Endothelial cell of umbilical vein (primary cell): ENCODE results near the gene INSL4. TPM values are rescaled to one million over a fixed set of nuclear protein-coding genes. Genes with fewer than 3 reads are reported as not detected.
A peak's percentile ranks its signal among the peaks of the same experiment; 100 is the strongest.

ENCODE experiments used
- BruUV-seq: library from RNA; stranded (reverse); fragments of 400-500 nt; replicated peaks from 2 replicates; lab custom pipeline; 2021; lab: Mats Ljungman, UMichigan
- CTCF ChIA-PET: fragments of 300-600, 350-600 bp; sonication (Branson Sonifier 250); formaldehyde crosslinking; loops from one replicate; lab custom pipeline; 2021; ENCODE audit warnings: antibody characterized with exemption, inconsistent platforms; lab: Charles Lee
- POLR2A ChIA-PET: fragments of 300-600, 350-600 bp; sonication (Branson Sonifier 250); formaldehyde crosslinking; loops from one replicate; lab custom pipeline; 2021; ENCODE audit warnings: antibody characterized with exemption, inconsistent platforms; lab: Charles Lee
- DNase-seq: peaks from one replicate; pipeline ENCODE4 v3.0.0-alpha.2; 2011; ENCODE audit warnings: low read depth, low spot score
- FAIRE-seq: peaks from 2 replicates; lab custom pipeline; 2011; peaks lifted over from hg19 to GRCh38; lab: Jason Lieb, UNC
- H2AFZ ChIP-seq: 2 replicates; pipeline ENCODE4 v1.6.0; 2012; ENCODE audit warnings: low read depth, low read length, control low read depth, inconsistent platforms
- H3K27ac ChIP-seq: 2 replicates; pipeline ENCODE4 v1.5.1; 2011; ENCODE audit warnings: low read depth, mild to moderate bottlenecking, control low read depth, low read length, moderate library complexity; ENCODE audit not compliant: insufficient read depth
- H3K27me3 ChIP-seq, 2 experiments: 2 replicates each; pipeline versions ENCODE4 v1.6.0 to v1.6.1; 2011; ENCODE audit warnings: low read length in 2 of 2, mixed read lengths in 1 of 2; ENCODE audit not compliant: control insufficient read depth in 2 of 2, insufficient read depth in 2 of 2
- H3K36me3 ChIP-seq, 2 experiments: 2 replicates in 1 of 2; 3 replicates in 1 of 2; pipeline ENCODE4 v1.5.1; 2011; ENCODE audit warnings: low read length in 2 of 2, mild to moderate bottlenecking in 1 of 2, moderate library complexity in 1 of 2; ENCODE audit not compliant: control insufficient read depth in 2 of 2, insufficient read depth in 2 of 2; ENCODE audit errors: extremely low read depth in 1 of 2
- H3K4me1 ChIP-seq: 3 replicates; pipeline ENCODE4 v1.5.1; 2011; ENCODE audit warnings: mild to moderate bottlenecking, low read length; ENCODE audit not compliant: control insufficient read depth, insufficient read depth; ENCODE audit errors: extremely low read depth
- H3K4me2 ChIP-seq: 2 replicates; pipeline ENCODE4 v1.6.1; 2011; ENCODE audit warnings: low read length, control low read depth, mixed read lengths; ENCODE audit not compliant: insufficient read depth
- H3K4me3 ChIP-seq, 3 experiments: fragments of 200-600 bp in 1 of 3; sonication (generic), shearing (Covaris generic) in 1 of 3; replicated peaks in 1 of 3; 2 replicates each; pipeline ENCODE4 v1.5.1; 2011 to 2016; ENCODE audit warnings: control low read depth in 3 of 3, low read length in 3 of 3, mild to moderate bottlenecking in 2 of 3, inconsistent platforms in 1 of 3, low read depth in 1 of 3, moderate library complexity in 1 of 3; ENCODE audit not compliant: insufficient read depth in 1 of 3
- H3K79me2 ChIP-seq: 2 replicates; pipeline ENCODE4 v1.6.0; 2012; ENCODE audit warnings: low read length, inconsistent platforms; ENCODE audit not compliant: control insufficient read depth, insufficient read depth
- H3K9ac ChIP-seq: replicated peaks from 2 replicates; pipeline ENCODE3; 2011; ENCODE audit warnings: low read length, control low read depth; ENCODE audit not compliant: insufficient read depth; ENCODE audit errors: extremely low read depth
- H3K9me1 ChIP-seq: replicated peaks from 3 replicates; pipeline ENCODE4 v1.6.0; 2011; ENCODE audit warnings: mild to moderate bottlenecking, low read length; ENCODE audit not compliant: control insufficient read depth, insufficient read depth; ENCODE audit errors: extremely low read depth
- H3K9me3 ChIP-seq: replicated peaks from 2 replicates; pipeline ENCODE4 v1.5.1; 2012; ENCODE audit warnings: low read length, inconsistent platforms; ENCODE audit not compliant: control insufficient read depth, insufficient read depth
- H4K20me1 ChIP-seq: replicated peaks from 2 replicates; pipeline ENCODE3; 2011; ENCODE audit warnings: mild to moderate bottlenecking, low read length; ENCODE audit not compliant: control insufficient read depth, insufficient read depth; ENCODE audit errors: extremely low read depth
- EZH2 ChIP-seq: IDR thresholded peaks from 2 replicates; pipeline ENCODE4 v1.6.1; 2012; ENCODE audit warnings: borderline replicate concordance, low read depth, mild to moderate bottlenecking, moderate library complexity, low read length, inconsistent platforms; ENCODE audit not compliant: severe bottlenecking
- FOS ChIP-seq: IDR thresholded peaks from 2 replicates; pipeline ENCODE4 v1.6.1; 2011; ENCODE audit warnings: mild to moderate bottlenecking, low read length, moderate library complexity, borderline replicate concordance; ENCODE audit not compliant: insufficient read depth
- GATA2 ChIP-seq: IDR thresholded peaks from 2 replicates; pipeline ENCODE4 v1.7.0; 2011; ENCODE audit warnings: low read depth, mild to moderate bottlenecking, moderate library complexity, mixed read lengths, low read length; ENCODE audit not compliant: insufficient read length, insufficient read depth
- JUN ChIP-seq: IDR thresholded peaks from 2 replicates; pipeline ENCODE4 v1.6.1; 2011; ENCODE audit warnings: borderline replicate concordance, low read depth; ENCODE audit not compliant: insufficient read length, insufficient read depth
- MAX ChIP-seq: IDR thresholded peaks from 2 replicates; pipeline ENCODE4 v1.6.1; 2011; ENCODE audit not compliant: insufficient read depth, insufficient read length
- MYC ChIP-seq: IDR thresholded peaks from one replicate; pipeline ENCODE4 v1.6.1; 2011; ENCODE audit warnings: mild to moderate bottlenecking, low read depth, low read length
- POLR2A ChIP-seq: IDR thresholded peaks from 2 replicates; pipeline ENCODE4 v1.6.1; 2012; ENCODE audit warnings: low read depth, mild to moderate bottlenecking, control low read depth, low read length
- POLR2AphosphoS5 ChIP-seq: IDR thresholded peaks from 2 replicates; pipeline ENCODE4 v1.6.1; 2012; ENCODE audit warnings: low read depth, mild to moderate bottlenecking, control low read depth, low read length, moderate library complexity; ENCODE audit not compliant: insufficient read depth
- dilution Hi-C: fragments of 300-500 bp; cut with MboI; formaldehyde crosslinking; loops from one replicate; pipeline ENCODE4 v1.15.0; 2019; ENCODE audit warnings: low sequenced_read_pairs; ENCODE audit not compliant: extremely low pct_ligation_motif_present
- intact Hi-C: fragments of 100-400 bp; cut with micrococcal nuclease; formaldehyde crosslinking; loops from one replicate; pipeline ENCODE4 v1.10.0; 2022
- polyA plus RNA-seq, 4 experiments: library from polyadenylated mRNA; depleted of rRNA in 3 of 4; stranded (reverse) in 3 of 4; unstranded in 1 of 4; fragments of >200 nt; gene quantifications; 2 replicates each; pipeline versions ENCODE4 v1.2.1 to v1.2.3, GENCODE V29; 2011 to 2012; ENCODE audit warnings: missing spikeins in 1 of 4
- total RNA-seq: library from RNA; stranded (reverse); gene quantifications from 2 replicates; pipeline ENCODE4 v1.2.3, GENCODE V29; 2021
- TF ChIP-seq, protein P1 (sequence below), 2 donors: IDR thresholded peaks; 1 replicate in 1 of 2; 2 replicates in 1 of 2; pipeline ENCODE4 v1.5.1; 2011; ENCODE audit warnings: low read length in 2 of 2, mild to moderate bottlenecking in 2 of 2, moderate library complexity in 2 of 2, control low read depth in 1 of 2, inconsistent platforms in 1 of 2, low read depth in 1 of 2; ENCODE audit not compliant: insufficient read depth in 1 of 2; ENCODE audit errors: extremely low read depth in 1 of 2

INSL4 gene
- total and polyA plus RNA-seq, 2 donors (not counting 3 experiments of a cell fraction or from before 2014, with no cell fraction given), result not detected

GRCh38 chr9:5186416-5187169 lies 44.6 kb upstream of the INSL4 start:
- no peaks in the 10 kb centered on the region for H3K9me1 ChIP-seq
- H3K9ac ChIP-seq, result no peak overlapping the region
- FAIRE-seq, result peak; percentile 76
- no peaks in the 10 kb centered on the region for H3K4me1 ChIP-seq
- ChIA-PET CTCF (interaction anchor here (0.6 to 8.0 kb wide), 92 partner anchors 9 to 582 kb away, joined by 3 to 178 read pairs (median 4); partner anchors contain the start of genes CD274, JAK2 and PLGRKT), POLR2A (interaction anchor here (1.5 kb wide), 1 partner anchor 414 kb away, joined by 4 read pairs; no protein-coding TSS in a partner anchor)
- peak; percentile 69 for DNase-seq
- no TSS peak for BruUV-seq
- no peak overlapping the region for H3K4me2 ChIP-seq
- no peaks in the 10 kb centered on the region for H3K9me3 ChIP-seq
- no peaks in the 10 kb centered on the region for H3K79me2 ChIP-seq
- intact Hi-C loops, result loop anchor here (1.0 kb wide), 7 partner anchors 83 to 424 kb away; no protein-coding TSS in a partner anchor
- dilution Hi-C loops, result loop anchor here (25.0 kb wide), 1 partner anchor 251 kb away; the partner anchor contains the start of gene PLGRKT
- TF ChIP-seq MYC, result no peak
- TF ChIP-seq POLR2A, result no peak
- peak; percentile 88 for TF ChIP-seq GATA2
- TF ChIP-seq, protein P1, sequence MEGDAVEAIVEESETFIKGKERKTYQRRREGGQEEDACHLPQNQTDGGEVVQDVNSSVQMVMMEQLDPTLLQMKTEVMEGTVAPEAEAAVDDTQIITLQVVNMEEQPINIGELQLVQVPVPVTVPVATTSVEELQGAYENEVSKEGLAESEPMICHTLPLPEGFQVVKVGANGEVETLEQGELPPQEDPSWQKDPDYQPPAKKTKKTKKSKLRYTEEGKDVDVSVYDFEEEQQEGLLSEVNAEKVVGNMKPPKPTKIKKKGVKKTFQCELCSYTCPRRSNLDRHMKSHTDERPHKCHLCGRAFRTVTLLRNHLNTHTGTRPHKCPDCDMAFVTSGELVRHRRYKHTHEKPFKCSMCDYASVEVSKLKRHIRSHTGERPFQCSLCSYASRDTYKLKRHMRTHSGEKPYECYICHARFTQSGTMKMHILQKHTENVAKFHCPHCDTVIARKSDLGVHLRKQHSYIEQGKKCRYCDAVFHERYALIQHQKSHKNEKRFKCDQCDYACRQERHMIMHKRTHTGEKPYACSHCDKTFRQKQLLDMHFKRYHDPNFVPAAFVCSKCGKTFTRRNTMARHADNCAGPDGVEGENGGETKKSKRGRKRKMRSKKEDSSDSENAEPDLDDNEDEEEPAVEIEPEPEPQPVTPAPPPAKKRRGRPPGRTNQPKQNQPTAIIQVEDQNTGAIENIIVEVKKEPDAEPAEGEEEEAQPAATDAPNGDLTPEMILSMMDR (IDR thresholded peaks at IDR 0.05; ENCODE audit: extremely low read depth in 1 of 2, insufficient read depth in 1 of 2, low read depth in 1 of 2, low read length in 2 of 2), result peak; percentile 64 to 73
- no peak for TF ChIP-seq EZH2
- TF ChIP-seq JUN, result peak; percentile 8
- TF ChIP-seq FOS, result no peak
- TF ChIP-seq POLR2AphosphoS5, result no peak
- TF ChIP-seq MAX, result no peak
- no peaks in the 10 kb centered on the region for H3K36me3 ChIP-seq
- H2AFZ ChIP-seq, result no peak overlapping the region
- no peak overlapping the region for H3K4me3 ChIP-seq
- no peaks in the 10 kb centered on the region for H4K20me1 ChIP-seq
- H3K27ac ChIP-seq, result no peak overlapping the region
- H3K27me3 ChIP-seq, result no peaks in the 10 kb centered on the region
